Measurements from ENCODE around the gene SF1.

SF1 gene

DNA sequence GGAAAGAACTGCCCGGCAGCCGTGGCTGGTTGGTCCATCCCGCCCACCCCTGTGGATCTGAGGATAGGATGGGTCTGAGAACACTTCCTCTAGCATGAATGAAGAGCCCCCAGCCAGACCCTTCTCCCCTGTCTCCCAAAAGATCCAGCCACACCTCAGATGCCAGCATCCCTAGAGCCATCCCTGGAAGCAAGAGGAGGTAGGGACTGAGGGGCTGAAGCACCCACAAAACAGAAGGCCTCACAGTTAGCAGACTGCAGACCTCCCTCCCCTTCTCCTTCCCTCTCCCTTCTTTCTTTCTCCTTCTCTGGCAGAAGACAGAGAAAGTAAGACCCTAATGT lies 57.0 kb downstream of the SF1 start:
- no peak for DNase-seq (ENCODE audit: low read depth)
- TF ChIP-seq, protein P1, sequence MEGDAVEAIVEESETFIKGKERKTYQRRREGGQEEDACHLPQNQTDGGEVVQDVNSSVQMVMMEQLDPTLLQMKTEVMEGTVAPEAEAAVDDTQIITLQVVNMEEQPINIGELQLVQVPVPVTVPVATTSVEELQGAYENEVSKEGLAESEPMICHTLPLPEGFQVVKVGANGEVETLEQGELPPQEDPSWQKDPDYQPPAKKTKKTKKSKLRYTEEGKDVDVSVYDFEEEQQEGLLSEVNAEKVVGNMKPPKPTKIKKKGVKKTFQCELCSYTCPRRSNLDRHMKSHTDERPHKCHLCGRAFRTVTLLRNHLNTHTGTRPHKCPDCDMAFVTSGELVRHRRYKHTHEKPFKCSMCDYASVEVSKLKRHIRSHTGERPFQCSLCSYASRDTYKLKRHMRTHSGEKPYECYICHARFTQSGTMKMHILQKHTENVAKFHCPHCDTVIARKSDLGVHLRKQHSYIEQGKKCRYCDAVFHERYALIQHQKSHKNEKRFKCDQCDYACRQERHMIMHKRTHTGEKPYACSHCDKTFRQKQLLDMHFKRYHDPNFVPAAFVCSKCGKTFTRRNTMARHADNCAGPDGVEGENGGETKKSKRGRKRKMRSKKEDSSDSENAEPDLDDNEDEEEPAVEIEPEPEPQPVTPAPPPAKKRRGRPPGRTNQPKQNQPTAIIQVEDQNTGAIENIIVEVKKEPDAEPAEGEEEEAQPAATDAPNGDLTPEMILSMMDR (IDR thresholded peaks at IDR 0.05; ENCODE audit: low read depth, low read length): no peak
- no peak for TF ChIP-seq POLR2A (IDR thresholded peaks at IDR 0.05; ENCODE audit: extremely low read depth, insufficient read length)
- TF ChIP-seq MYC (IDR thresholded peaks at IDR 0.05; ENCODE audit: low read depth, low read length): no peak
- H3K4me3 ChIP-seq (ENCODE audit: low read depth, low read length): no peak overlapping the region

GRCh38 chr11:64720640-64721358 lies 57.5 kb downstream of the SF1 start:
- TF ChIP-seq, protein P2, sequence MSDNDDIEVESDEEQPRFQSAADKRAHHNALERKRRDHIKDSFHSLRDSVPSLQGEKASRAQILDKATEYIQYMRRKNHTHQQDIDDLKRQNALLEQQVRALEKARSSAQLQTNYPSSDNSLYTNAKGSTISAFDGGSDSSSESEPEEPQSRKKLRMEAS (IDR thresholded peaks at IDR 0.05; ENCODE audit: low read depth, low read length): no peak
- TF ChIP-seq, protein P1 (IDR thresholded peaks at IDR 0.05; ENCODE audit: low read depth, low read length): no peak
- H3K4me3 ChIP-seq (ENCODE audit: low read depth, low read length): no peak overlapping the region
- no peak for DNase-seq (ENCODE audit: low read depth)

DNA sequence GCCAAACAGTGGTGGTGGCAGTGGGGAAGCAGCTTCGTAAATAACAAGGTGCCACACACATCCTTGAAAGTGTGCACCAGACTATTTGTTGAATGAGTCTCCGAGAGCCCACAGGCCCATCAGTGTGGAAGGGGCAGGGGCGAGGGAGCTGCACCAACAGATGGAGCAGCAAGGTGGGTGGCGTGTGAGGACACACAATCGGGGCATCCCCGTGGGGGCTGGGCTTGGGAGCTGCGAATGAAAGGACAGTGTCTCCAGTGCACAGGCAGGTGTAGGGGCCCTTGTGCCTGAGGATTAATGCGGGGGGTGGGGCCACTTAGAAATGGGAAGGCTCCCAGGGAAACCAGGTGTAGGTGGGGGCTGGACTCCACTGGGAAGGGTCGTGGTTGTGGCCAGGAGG lies 58.2 kb downstream of the SF1 start:
- no peak for DNase-seq (ENCODE audit: low read depth)
- TF ChIP-seq POLR2A (IDR thresholded peaks at IDR 0.05; ENCODE audit: extremely low read depth, insufficient read length) (no peak), MYC (IDR thresholded peaks at IDR 0.05; ENCODE audit: low read depth, low read length) (no peak)
- TF ChIP-seq, protein P1 (IDR thresholded peaks at IDR 0.05; ENCODE audit: low read depth, low read length): no peak
- TF ChIP-seq, protein P2 (IDR thresholded peaks at IDR 0.05; ENCODE audit: low read depth, low read length): no peak
- no peak overlapping the region for H3K4me3 ChIP-seq (ENCODE audit: low read depth, low read length)

GRCh38 chr11:64719406-64719805 lies 58.9 kb downstream of the SF1 start:
- DNase-seq (ENCODE audit: low read depth): no peak
- TF ChIP-seq MYC (IDR thresholded peaks at IDR 0.05; ENCODE audit: low read depth, low read length): no peak
- TF ChIP-seq, protein P2 (IDR thresholded peaks at IDR 0.05; ENCODE audit: low read depth, low read length): no peak
- TF ChIP-seq POLR2A (IDR thresholded peaks at IDR 0.05; ENCODE audit: extremely low read depth, insufficient read length): no peak
- TF ChIP-seq, protein P1 (IDR thresholded peaks at IDR 0.05; ENCODE audit: low read depth, low read length): no peak

DNA sequence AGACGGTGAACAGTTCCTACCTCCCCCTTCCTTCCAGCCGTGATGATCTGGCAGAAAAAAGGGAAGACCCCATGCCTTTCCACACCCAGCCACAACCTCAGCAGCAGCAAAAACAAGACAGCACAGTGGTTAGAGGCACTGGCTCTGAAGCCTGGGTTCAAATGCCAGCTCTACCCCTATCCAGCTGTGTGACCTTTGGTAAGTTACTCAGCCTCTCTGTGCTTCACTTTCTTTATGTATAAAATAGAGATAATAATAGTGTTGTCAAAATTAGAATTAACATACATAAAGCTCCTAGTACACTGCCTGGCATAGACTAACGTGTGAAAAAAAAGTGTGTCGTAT lies 59.6 kb downstream of the SF1 start:
- H3K4me3 ChIP-seq (ENCODE audit: low read depth, low read length): no peak overlapping the region
- DNase-seq (ENCODE audit: low read depth): no peak
- TF ChIP-seq, protein P1 (IDR thresholded peaks at IDR 0.05; ENCODE audit: low read depth, low read length): no peak
- TF ChIP-seq POLR2A (IDR thresholded peaks at IDR 0.05; ENCODE audit: extremely low read depth, insufficient read length) (no peak), MYC (IDR thresholded peaks at IDR 0.05; ENCODE audit: low read depth, low read length) (no peak)
- TF ChIP-seq, protein P2 (IDR thresholded peaks at IDR 0.05; ENCODE audit: low read depth, low read length): no peak

More at GRCh38 chr11:64719406-64719805, 58.9 kb downstream of the SF1 start:
- no peak overlapping the region for H3K4me3 ChIP-seq (ENCODE audit: low read depth, low read length)
